Sciatic nerve (tissue), 2 donors: ENCODE measurements around the gene GALNS. TPM values are rescaled to one million over a fixed set of nuclear protein-coding genes. Genes with fewer than 3 reads are reported as not detected.

Source experiments
- ATAC-seq: fragments of 200-7000 bp; cut with Tn5 transposase; one replicate; pipeline ENCODE4 v1.9.1; 2020; ENCODE audit warnings: mild to moderate bottlenecking, moderate library complexity
- DNase-seq: peaks from one replicate; pipeline ENCODE4 v3.0.0-alpha.2; 2020; ENCODE audit warnings: low spot score
- intact Hi-C: fragments of 100-400 bp; cut with DNase I; formaldehyde crosslinking; loops from one replicate; pipeline ENCODE4 v1.14.2; 2022
- total RNA-seq: library from RNA; stranded (reverse); fragmentation: NEBNext Ultra II Directional; extraction: Animal tissue kit (Norgen Biotek cat#: 25700); gene quantifications from one replicate; pipeline ENCODE4 v1.2.1, GENCODE V29; 2021
- donor health status: DM: no; HTN: no; CAD: no.
- donor health status: DM: no; HTN: no; CAD: no.

The GALNS gene
- total RNA-seq, 1 donor from 2014 or later, result 41.1 TPM

DNA sequence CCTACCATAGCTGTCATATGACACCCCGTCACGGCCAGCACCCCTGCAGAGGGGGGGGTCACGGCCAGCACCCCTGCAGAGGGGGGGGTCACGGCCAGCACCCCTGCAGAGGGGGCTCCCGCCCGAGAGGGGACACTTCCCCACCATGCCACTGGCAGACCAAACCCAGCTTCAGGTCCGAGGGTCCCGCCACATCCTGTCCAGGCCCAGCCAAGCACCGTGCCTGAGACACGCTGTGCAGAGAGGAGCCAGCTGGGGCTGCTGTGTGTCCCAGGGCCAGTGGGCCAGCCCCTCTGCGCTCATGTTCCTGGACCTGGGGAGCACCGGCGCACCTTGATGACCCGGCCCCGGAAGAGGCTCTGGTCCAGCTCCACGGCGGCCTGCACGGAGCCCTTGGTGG lies 7.8 kb upstream of the GALNS start:
- intact Hi-C loops, result no loop called here
- DNase-seq (no peak), ATAC-seq (no peak)

DNA sequence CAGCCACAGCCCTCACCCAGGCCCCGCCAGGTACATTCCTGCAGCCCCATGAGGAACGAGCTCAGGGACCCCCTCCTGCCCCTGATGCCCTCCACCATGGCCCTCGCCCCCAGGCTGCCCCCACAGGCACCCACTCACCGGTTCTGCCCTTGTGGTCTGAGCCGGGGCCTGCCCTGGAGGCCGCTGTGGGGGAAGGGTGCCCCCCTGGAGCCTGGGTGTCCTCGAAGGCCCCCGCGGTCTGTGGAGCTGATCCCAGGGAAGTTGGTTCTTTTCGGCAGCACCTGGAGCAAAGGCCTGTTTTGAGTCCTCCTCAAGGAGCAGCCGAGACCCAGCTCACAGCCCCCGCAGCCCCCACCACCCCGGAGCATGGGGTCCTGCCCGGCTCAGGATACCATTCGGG lies 7.4 kb upstream of the GALNS start:
- DNase-seq (no peak), ATAC-seq (no peak)
- intact Hi-C loops, result no loop called here

- DNase-seq, result no peak
- ATAC-seq, result no peak
- intact Hi-C loops, result no loop called here
Measured at GRCh38 chr16:88863426-88863825, 6.7 kb upstream of the GALNS start.

DNA sequence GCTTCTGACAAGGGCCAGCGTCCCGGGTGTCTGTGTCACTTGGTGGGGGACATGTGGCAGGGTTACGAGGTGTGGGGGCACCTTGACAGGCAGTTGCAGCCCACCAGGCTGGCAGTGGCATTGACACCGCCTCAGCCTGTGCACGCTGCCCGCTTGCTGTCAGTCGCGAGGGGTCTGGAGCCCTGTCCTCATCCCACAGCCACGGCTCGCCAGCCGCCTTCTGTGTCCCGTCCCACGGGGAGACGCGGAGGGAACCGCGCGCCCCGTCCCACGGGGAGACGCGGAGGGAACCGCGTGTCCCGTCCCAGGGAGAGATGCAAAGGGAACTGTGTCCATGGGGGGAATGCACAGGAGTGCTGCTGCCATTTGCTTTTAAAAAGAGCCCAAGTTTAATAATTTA lies 6.2 kb upstream of the GALNS start:
- ATAC-seq, result no peak
- no peak for DNase-seq
- intact Hi-C loops, result no loop called here

DNA sequence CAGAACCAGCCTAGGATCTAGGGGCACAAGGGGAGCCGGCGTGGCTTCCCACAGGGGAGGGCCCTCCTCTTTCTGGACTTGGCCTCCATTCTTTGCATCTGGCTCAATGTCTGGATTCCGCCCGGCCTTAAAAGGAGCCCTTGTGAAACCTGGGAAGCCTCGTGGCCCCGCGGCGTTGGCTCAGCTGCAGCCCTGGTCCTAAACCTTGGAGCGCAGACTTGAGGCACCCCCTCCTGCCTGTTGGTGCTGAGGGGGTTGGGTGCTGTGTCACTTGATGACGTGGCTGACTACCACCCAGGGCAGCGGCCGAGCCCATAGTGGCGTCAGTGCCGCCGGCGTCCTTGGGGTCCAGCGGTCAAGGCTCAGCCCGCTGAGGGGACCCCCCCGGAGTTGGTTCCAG lies 4.6 kb upstream of the GALNS start:
- intact Hi-C loops, result no loop called here
- DNase-seq (no peak), ATAC-seq (no peak)

DNA sequence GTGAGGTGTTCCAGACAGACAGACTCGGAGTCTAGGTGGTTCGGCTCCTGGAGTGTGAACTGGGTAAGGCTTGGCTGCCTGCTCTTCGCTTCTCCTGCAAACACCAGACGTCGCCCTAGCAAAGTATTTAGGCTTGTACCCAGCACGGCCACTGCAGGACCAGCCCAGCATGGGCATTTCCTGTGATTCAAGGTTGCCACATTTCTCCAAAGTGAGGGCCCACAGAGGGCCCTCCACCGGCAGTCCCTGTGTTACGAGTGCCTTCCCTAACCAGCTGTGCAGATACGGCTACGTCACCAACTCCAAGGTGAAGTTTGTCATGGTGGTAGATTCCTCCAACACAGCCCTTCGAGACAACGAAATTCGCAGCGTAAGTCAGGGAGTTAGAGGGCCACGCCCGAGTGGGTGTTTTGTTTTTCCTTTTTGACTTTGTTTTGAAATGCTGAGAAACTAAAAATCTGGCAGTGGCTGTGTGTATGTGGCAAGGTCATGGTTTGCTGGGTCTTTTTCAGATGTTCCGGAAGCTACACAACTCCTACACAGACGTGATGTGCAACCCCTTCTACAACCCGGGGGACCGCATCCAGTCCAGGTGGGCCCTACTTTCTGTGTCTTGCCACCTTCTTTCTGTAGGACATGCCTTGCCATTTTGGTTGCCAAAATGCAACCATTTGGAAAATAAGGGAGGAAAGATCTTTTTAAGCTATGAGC lies 2.8 kb upstream of the GALNS start:
- intact Hi-C loops, result no loop called here
- ATAC-seq, result no peak
- no peak for DNase-seq

- intact Hi-C loops, result no loop called here
Measured at GRCh38 chr16:88857728-88858339, 1.1 kb upstream of the GALNS start.

GRCh38 chr16:88856122-88856827 lies 472 bp downstream of the GALNS start:
- ATAC-seq, result no peak
- intact Hi-C loops, result no loop called here
- DNase-seq, result no peak

More at GRCh38 chr16:88857728-88858339, 1.1 kb upstream of the GALNS start:
- peak; percentile 75 for ATAC-seq
- peak; percentile 86 for DNase-seq

- ATAC-seq (no peak), DNase-seq (no peak)
- intact Hi-C loops, result no loop called here
Measured at GRCh38 chr16:88855736-88856121, 1.0 kb downstream of the GALNS start.

- DNase-seq (no peak), ATAC-seq (no peak)
- intact Hi-C loops, result no loop called here
Measured at GRCh38 chr16:88855176-88855575, 1.6 kb downstream of the GALNS start.

DNA sequence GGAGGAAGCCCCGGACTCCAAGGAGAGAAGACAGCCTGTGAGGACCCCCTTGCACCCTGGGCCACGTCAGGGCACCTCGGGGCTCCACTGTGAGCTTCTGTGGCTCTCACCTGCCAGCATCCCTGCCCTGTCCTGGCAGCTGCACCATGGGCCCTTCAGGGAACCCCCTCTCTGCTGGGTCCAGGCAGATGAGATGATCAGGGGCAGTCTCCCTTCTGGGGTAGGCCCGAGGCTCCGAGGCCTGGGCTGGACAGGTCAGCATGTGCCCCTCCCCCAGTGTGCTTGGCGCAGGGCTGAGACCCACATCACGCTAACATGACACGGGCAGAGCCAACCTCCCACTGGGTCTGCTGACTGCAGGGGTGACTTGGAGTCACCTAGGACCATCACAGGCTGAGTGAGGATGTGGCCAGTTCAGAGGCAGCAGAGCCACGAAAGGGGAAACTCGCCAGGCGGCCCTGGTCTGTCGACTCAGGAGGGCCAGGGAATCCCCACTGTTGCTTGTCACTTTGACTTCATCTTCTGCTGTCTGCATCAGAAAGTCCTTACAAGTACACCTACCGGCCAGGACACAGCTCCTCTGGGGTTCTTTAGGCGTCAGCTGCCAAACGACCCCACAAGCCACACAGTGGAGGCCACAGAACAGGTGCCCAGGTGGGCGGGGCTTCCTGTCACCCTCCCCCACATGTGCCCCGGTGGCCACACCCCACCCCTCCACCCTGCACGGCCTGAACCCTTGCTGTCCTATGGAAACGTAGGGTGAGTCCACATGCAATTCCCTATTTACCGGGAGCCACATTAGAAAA lies 2.2 kb downstream of the GALNS start:
- ATAC-seq (no peak), DNase-seq (no peak)
- intact Hi-C loops, result no loop called here

DNA sequence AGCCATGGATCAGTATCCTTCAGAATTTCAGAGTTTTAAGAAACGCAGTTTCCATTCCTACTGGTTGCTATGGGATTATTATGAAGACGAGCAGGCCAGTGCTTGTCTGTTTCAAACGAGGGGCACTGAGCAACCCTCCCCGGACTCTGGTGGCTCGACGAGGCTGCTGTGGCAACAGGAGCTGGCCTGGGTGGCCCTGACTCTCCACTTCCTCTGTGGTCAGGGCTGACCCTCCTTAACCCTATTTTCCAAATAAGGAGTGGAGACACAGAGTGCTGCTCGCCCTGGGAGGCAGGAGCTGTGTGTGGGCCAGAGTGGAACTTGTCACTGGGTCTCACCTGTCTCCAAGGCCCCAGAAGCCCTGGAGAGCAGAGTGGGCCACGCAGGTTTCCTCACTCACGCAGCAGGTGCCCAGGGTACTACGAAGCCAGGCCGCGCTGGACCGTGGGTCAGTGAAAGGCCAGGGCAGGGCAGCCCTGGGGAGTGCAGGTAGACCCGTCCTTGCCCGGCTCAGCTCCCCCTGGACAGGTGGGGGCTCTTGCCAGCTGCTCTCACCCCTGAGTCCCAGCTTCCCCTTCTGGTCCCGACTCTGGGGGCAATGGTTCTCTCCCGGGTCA lies 3.3 kb downstream of the GALNS start:
- ATAC-seq (peak; percentile 18), DNase-seq (no peak)
- intact Hi-C loops, result no loop called here

DNA sequence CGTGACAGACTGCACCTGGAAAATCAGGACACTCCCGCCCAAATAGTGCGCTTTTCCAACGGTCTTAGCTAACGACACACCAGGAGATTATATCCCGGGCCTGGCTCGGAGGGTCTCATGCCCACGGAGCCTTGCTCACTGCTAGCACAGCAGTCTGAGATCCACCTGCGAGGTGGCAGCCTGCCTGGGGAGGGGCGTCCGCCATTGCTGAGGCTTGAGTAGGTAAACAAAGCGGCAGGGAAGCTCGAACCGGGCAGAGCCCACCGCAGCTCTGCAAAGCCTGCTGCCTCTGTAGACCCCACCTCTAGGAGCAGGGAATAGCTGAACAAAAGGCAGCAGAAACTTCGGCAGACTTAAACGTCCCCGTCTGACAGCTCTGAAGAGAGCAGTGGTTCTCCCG lies 5.1 kb downstream of the GALNS start:
- ATAC-seq, result no peak
- DNase-seq, result no peak
- intact Hi-C loops, result no loop called here

DNA sequence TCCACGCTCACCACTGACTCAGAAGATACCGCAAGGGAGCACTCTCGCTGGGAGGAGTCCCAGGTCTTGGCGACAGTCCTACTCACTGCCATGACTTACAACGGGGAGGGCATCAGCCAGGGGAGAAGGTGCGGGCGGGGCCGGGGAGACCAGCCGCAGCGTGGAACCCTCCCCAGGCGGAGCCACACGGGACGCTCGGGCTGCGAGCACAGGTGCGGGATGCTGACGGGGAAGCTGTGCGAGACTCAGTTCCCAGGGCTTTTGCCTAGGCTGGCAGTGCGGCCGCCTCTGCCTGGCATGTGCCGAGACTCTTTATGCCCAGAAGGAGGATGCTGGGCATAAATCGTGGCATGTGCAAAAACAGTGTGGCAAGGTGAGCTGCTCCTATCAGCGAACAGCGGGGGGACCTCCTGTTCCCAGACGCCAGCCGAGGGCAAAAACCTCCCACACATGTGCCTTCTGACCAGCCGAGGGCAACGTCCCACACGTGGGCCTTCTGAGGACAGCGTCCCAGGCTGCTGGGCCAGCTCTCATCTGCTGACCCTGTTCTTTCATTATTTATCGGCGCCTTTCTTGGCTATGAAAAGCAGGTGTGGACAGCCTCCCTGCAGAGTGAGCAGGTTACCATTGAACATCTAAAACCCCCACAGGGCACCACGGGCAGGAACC lies 6.1 kb downstream of the GALNS start:
- DNase-seq (no peak), ATAC-seq (no peak)
- intact Hi-C loops, result no loop called here

DNA sequence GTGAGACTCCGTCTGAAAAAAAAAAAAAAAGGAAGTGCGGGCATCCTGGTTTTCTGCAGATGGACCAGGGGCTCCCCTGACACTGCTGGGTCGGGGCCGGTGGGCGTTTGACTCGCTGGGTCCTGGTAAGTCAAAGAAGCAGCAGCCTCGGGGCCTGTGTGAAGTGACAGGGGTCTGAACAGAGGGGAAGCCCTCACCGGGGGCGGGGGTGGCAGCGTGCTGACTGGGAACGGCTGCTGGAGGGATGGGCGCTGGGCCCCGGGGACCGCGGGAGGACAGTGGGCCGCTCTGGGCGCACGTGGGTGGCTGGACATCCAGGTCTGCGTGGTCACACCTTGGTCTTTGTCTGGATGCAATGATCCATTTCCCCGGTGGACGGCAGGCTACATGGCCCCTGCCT lies 8.2 kb downstream of the GALNS start:
- ATAC-seq, result no peak
- intact Hi-C loops, result no loop called here
- DNase-seq, result no peak

DNA sequence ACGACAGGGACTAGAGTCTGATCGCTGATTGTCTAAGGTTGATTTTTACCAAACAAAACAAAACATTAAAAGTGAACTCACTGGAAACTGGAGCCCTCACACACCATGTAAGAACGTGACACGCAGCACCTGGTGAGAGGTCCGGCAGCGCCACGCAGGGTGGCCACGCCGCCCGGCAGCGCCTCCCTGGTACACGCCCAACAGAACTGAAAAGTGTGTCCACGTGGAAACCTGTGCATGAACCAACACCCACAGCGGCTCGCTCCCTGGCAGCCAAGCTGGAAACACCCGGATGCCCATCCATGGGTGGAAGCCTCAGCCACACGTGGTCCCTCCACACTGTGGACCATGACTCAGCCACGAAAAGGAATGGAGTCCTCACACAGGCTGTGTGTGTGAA lies 9.1 kb downstream of the GALNS start:
- intact Hi-C loops, result no loop called here
- DNase-seq (no peak), ATAC-seq (no peak)

GRCh38 chr16:88846088-88846487 lies 10.7 kb downstream of the GALNS start:
- DNase-seq, result no peak
- intact Hi-C loops, result no loop called here
- ATAC-seq, result no peak

DNA sequence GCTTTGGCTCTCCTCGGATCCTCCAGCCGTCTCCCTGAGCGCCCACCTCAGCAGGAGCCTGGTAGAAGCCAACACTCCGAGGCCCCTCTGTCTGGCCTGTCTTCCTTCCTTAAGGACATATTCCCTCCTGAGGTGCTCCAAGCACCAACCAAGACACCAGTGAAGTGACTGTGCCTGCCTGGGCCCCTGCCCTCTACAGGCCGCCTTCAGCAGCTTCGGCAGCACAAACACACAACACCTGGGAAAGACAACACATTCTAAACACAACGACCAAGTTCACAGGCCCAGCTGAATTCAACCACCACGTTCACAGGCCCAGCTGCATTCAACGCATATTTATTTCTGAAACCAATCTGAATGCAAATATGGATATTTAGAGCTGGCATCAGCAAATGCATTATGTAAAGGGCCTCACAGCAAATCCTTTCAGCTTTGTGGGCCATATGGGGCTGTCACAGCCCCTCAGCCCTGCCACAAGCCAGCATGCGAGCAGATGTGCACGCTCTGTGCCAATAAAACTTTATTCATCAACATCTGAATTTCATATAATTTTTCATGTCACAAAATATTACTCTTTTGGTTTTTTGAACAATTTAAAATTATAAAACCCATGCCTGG lies 12.2 kb downstream of the GALNS start:
- no peak for ATAC-seq
- intact Hi-C loops, result no loop called here
- DNase-seq, result no peak
